HG02759 (cell line): ENCODE results near the gene USP17L19.
"Not testable (repeated sequence)": the region's sequence is repeated elsewhere in the genome, so short reads cannot be mapped to it uniquely, and the experiment has no call there.

Experiments used
- ATAC-seq: cut with Tn5 transposase; IDR thresholded peaks from one replicate; pipeline ENCODE4 v1.9.1; 2021; ENCODE audit warnings: mild to moderate bottlenecking, moderate library complexity; ENCODE audit not compliant: unreplicated experiment

USP17L19 gene

GRCh38 chr4:9253078-9253477 is at the start of gene USP17L19:
Gene USP17L19, plus strand, starts transcription at chr4:9253378. Its CDS starts 0 bp downstream, at chr4:9253378.
- not testable (repeated sequence) for ATAC-seq

- ATAC-seq, result not testable (repeated sequence)
These were observed 42.8 kb upstream of the USP17L19 start, which contains the start of gene USP17L10 for GRCh38 chr4:9210357-9210756. Gene USP17L10, plus strand, starts transcription at chr4:9210657. Its CDS starts 0 bp downstream, at chr4:9210657.

GRCh38 chr4:9214701-9215100 is 38.5 kb upstream of the USP17L19 start:
- ATAC-seq, result not testable (repeated sequence)

- ATAC-seq, result not testable (repeated sequence)
These were observed 38.1 kb upstream of the USP17L19 start, which contains the start of gene USP17L11 for GRCh38 chr4:9215105-9215504. Gene USP17L11, plus strand, starts transcription at chr4:9215405. Its CDS starts 0 bp downstream, at chr4:9215405.

- not testable (repeated sequence) for ATAC-seq
These were observed 33.3 kb upstream of the USP17L19 start, which contains the start of gene USP17L12 for GRCh38 chr4:9219852-9220251. Gene USP17L12, plus strand, starts transcription at chr4:9220152. Its CDS starts 0 bp downstream, at chr4:9220152.

- not testable (repeated sequence) for ATAC-seq
These were observed 28.6 kb upstream of the USP17L19 start, which contains the start of gene USP17L13 for GRCh38 chr4:9224596-9224995. Gene USP17L13, plus strand, starts transcription at chr4:9224896. Its CDS starts 0 bp downstream, at chr4:9224896.

GRCh38 chr4:9230249-9230648 is 22.9 kb upstream of the USP17L19 start:
- not testable (repeated sequence) for ATAC-seq

- not testable (repeated sequence) for ATAC-seq
These were observed 19.1 kb upstream of the USP17L19 start, which contains the start of gene USP17L15 for GRCh38 chr4:9234085-9234484. Gene USP17L15, plus strand, starts transcription at chr4:9234385. Its CDS starts 0 bp downstream, at chr4:9234385.

- not testable (repeated sequence) for ATAC-seq
These were observed 14.7 kb upstream of the USP17L19 start for GRCh38 chr4:9238461-9238860.

- not testable (repeated sequence) for ATAC-seq
These were observed 9.6 kb upstream of the USP17L19 start, which contains the start of gene USP17L17 for GRCh38 chr4:9243579-9243978. Gene USP17L17, plus strand, starts transcription at chr4:9243879. Its CDS starts 0 bp downstream, at chr4:9243879.

GRCh38 chr4:9247953-9248680 is 5.1 kb upstream of the USP17L19 start, which contains the start of gene USP17L18:
Gene USP17L18, plus strand, starts transcription at chr4:9248630. Its CDS starts 0 bp downstream, at chr4:9248630.
- ATAC-seq, result not testable (repeated sequence)

GRCh38 chr4:9257824-9258223 is 4.6 kb downstream of the USP17L19 start, which contains the start of gene USP17L20:
Gene USP17L20, plus strand, starts transcription at chr4:9258124. Its CDS starts 0 bp downstream, at chr4:9258124.
- not testable (repeated sequence) for ATAC-seq

- not testable (repeated sequence) for ATAC-seq
These were observed 9.4 kb downstream of the USP17L19 start, which contains the start of gene USP17L21 for GRCh38 chr4:9262572-9262971. Gene USP17L21, plus strand, starts transcription at chr4:9262872. Its CDS starts 0 bp downstream, at chr4:9262872.

- ATAC-seq, result not testable (repeated sequence)
These were observed 14.1 kb downstream of the USP17L19 start, which contains the start of gene USP17L22 for GRCh38 chr4:9267319-9267718. Gene USP17L22, plus strand, starts transcription at chr4:9267619. Its CDS starts 0 bp downstream, at chr4:9267619.

- not testable (repeated sequence) for ATAC-seq
These were observed 18.5 kb downstream of the USP17L19 start for GRCh38 chr4:9271719-9272118.
